Right lobe of liver (tissue), 6 donors: ENCODE data around the gene SERPINE1. TPM values are rescaled to one million over a fixed set of nuclear protein-coding genes. Genes with fewer than 3 reads are reported as not detected.
"Not testable (repeated sequence)": the region's sequence is repeated elsewhere in the genome, so short reads cannot be mapped to it uniquely, and the experiment has no call there.

Source experiments
- ATAC-seq, 4 donors: fragments of 200-7000 bp; cut with Tn5 transposase; one replicate each; pipeline ENCODE4 v1.9.1; 2020; ENCODE audit warnings: mild to moderate bottlenecking in 4 of 4, moderate library complexity in 4 of 4
- DNase-seq, 3 donors: peaks; one replicate each; pipeline ENCODE4 v3.0.0-alpha.2; 2020
- H3K27ac ChIP-seq, 3 donors: fragments of 200-600 bp; one replicate each; pipeline ENCODE4 v1.8.0; 2022
- H3K27me3 ChIP-seq, 2 donors: fragments of 200-600 bp; one replicate each; pipeline ENCODE4 v1.8.0; 2022
- H3K36me3 ChIP-seq, 4 donors: fragments of 200-600 bp; sonication (generic) in 1 of 4; one replicate each; pipeline versions ENCODE4 v1.5.1 to v1.8.0; 2017 to 2022; ENCODE audit warnings: control low read depth in 1 of 4
- H3K4me1 ChIP-seq, 4 donors: fragments of 200-600 bp; sonication (generic) in 1 of 4; one replicate each; pipeline versions ENCODE4 v1.5.1 to v1.8.0; 2017 to 2022; ENCODE audit warnings: control low read depth in 1 of 4
- H3K4me3 ChIP-seq, 3 donors: fragments of 200-600 bp; one replicate each; pipeline ENCODE4 v1.8.0; 2022
- H3K9me3 ChIP-seq, 4 donors: fragments of 200-600 bp; sonication (generic) in 1 of 4; one replicate each; pipeline versions ENCODE4 v1.5.1 to v1.8.0; 2017 to 2022; ENCODE audit warnings: control low read depth in 1 of 4
- CTCF ChIP-seq, 4 donors: fragments of 200-600 bp in 3 of 4; fragments of 450-650 bp in 1 of 4; IDR thresholded peaks; one replicate each; pipeline versions ENCODE4 v1.5.1 to v1.8.0; 2016 to 2022; ENCODE audit warnings: antibody characterized with exemption in 4 of 4, mild to moderate bottlenecking in 2 of 4
- POLR2A ChIP-seq: fragments of 450-650 bp; IDR thresholded peaks from one replicate; pipeline ENCODE4 v1.6.1; 2017; ENCODE audit warnings: antibody characterized with exemption, mild to moderate bottlenecking
- WGBS: methylation state at CpG from one replicate; pipeline ENCODE4 v1.1.6; 2018; ENCODE audit warnings: low coverage, low lambda C conversion rate; ENCODE audit not compliant: insufficient coverage; ENCODE audit errors: missing lambda C conversion rate; 5-methylcytosine and 5-hydroxymethylcytosine counted together
- intact Hi-C, 2 donors: fragments of 100-400 bp; cut with DNase I; formaldehyde crosslinking; loops; one replicate each; pipeline versions ENCODE4 v1.11.2 to v1.14.1; 2022
- total RNA-seq, 6 experiments: library from RNA; depleted of rRNA in 2 of 6; stranded (reverse); fragments of >200 nt in 2 of 6; fragmentation: NEBNext Ultra II Directional in 3 of 6; extraction: Animal tissue kit (Norgen Biotek cat#: 25700) in 3 of 6; gene quantifications; one replicate each; pipeline versions ENCODE4 v1.1.0 to v1.2.4, GENCODE V29; 2016 to 2023
- donor health status: DM: no; HTN: yes; CAD: no.
- donor health status: DM: no; HTN: no; CAD: no.
- donor health status: DM: no; HTN: no; CAD: no.
- donor health status: DM: no; HTN: yes; CAD: no.
- donor health status: DM: no; HTN: yes; CAD: no.

The SERPINE1 gene
- total RNA-seq, 6 experiments from 2014 or later: 5.4 to 497 (median 98.6) TPM

DNA sequence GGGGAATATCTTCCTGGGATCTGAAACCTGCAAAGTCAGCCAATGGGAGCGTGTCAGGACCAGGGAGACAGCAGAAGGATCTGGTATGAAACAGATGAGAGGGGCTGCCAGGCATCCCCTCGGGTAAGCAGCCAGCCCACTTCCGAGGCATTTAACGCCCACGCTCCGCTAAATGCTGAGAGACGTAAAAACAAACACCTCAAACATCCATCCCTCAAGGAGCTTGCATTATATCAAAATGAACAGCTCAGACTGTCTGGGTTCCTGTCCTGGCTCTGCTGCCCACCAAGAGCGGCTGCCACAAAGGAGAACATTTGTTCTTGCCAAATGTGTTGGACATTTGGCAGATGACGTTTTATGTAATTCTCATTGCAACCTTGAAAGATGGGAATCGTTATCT lies 7.0 kb upstream of the SERPINE1 start:
- 62% methylated on average over 4 of the region's 10 CpGs for WGBS
- intact Hi-C loops: no loop called here

DNA sequence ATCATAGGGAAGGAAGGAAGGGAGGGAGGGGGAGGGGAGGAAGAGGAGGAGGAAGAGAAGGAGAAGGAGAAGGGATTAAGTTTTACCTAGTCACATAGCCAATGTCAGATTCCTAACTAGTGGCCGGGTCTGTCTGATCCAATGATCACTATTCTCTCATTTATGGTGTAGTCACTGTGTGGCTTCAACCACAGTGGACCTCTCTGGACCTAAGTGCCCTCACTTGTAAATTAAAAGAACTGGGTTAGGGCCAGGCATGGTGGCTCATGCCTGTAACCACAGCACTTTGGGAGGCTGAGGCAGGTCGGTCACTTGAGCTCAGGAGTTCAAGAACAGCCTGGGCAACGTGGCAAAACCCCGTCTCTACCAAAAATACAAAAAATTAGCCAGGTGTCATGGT lies 6.6 kb upstream of the SERPINE1 start:
- no peak for TF ChIP-seq POLR2A
- TF ChIP-seq CTCF (IDR thresholded peaks at IDR 0.05): no peak
- H3K27ac ChIP-seq: no peak overlapping the region
- intact Hi-C loops: no loop called here
- no peak for DNase-seq
- peaks cover 0 to 35% (median 16%) of the 10 kb centered on the region in 4 donors for H3K4me1 ChIP-seq
- no peak overlapping the region for H3K4me3 ChIP-seq
- 71% methylated on average over 1 of the region's 4 CpGs for WGBS
- ATAC-seq: no peak
- H3K9me3 ChIP-seq: no peaks in the 10 kb centered on the region
- no peaks in the 10 kb centered on the region for H3K36me3 ChIP-seq
- H3K27me3 ChIP-seq: no peaks in the 10 kb centered on the region

More for the DNA sequence above, 7.0 kb upstream of the SERPINE1 start:
- DNase-seq: no peak
- Histone ChIP-seq H3K27ac (no peak overlapping the region), H3K4me3 (no peak overlapping the region), H3K36me3 (no peaks in the 10 kb centered on the region), H3K27me3 (no peaks in the 10 kb centered on the region), H3K4me1 (peaks cover 0 to 30% (median 14%) of the 10 kb centered on the region in 4 donors), H3K9me3 (no peaks in the 10 kb centered on the region)
- TF ChIP-seq POLR2A (no peak), CTCF (IDR thresholded peaks at IDR 0.05) (no peak)
- no peak for ATAC-seq

GRCh38 chr7:101121631-101121990 lies 5.3 kb upstream of the SERPINE1 start:
- intact Hi-C loops, ATAC-seq, H3K27me3 ChIP-seq, H3K36me3 ChIP-seq, DNase-seq, H3K9me3 ChIP-seq: not testable (repeated sequence)
- peak overlapping the region in 2 of 3 donors; percentile 39 to 50 for H3K4me3 ChIP-seq
- H3K4me1 ChIP-seq: peaks cover 0 to 43% (median 21%) of the 10 kb centered on the region in 4 donors
- peak overlapping the region; percentile 80 to 95 (median 84) for H3K27ac ChIP-seq
- WGBS: 28% methylated on average over 3 of the region's 9 CpGs

DNA sequence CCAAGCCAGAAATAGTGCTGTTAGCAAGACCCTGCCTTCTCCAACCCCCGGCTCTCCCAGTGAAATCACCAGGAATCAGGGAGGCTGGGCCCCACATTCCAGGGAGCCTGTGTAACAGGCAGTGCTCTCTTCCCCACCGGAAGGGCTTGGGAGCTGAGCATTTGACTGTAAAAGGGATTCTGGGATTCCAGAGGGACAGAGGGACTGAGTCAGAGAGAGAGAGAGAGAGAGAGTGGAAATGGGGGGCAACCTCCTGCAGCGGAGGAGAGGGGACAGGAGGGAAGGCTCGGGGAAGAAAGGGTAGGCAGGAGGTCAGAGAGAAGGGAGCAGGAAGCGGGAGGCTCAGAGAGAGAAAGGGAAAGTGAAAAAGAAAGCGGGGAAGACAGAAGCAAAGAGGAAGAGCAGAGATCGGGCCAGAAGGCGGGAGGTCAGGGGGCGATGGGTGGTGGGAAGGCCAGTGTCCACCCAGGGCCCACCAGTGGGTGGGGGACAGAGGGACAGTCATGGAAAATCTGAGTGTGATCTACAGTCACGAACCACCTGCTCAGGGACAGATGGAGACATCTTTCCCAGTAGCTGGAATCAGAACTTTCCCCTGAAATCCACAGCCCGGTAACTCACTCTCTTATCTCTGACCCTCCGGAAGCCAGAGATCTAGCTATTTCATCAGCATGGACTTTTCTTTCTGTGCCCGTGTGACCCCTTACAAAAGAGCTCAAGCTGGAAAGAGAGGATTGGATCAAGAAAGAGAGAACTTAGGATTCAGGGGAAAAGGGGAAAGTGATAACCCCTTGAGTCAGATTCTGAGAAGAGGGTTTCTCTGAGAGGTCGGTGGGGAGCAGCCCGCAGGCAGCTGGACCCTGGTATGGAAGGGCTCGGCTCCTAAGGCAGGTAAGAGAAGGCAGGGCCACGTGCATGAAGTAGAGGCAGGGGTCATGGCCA lies 4.6 kb upstream of the SERPINE1 start:
- no peaks in the 10 kb centered on the region for H3K36me3 ChIP-seq
- H3K9me3 ChIP-seq: no peaks in the 10 kb centered on the region
- H3K4me1 ChIP-seq: peaks cover 0 to 48% (median 22%) of the 10 kb centered on the region in 4 donors
- ATAC-seq (peak; percentile 2 to 42 (median 24)), DNase-seq (peak; percentile 59 to 62 (median 60))
- 6% methylated on average over 16 of the region's 17 CpGs for WGBS
- TF ChIP-seq CTCF (IDR thresholded peaks at IDR 0.05) (no peak), POLR2A (peak; percentile 51)
- peak overlapping the region; percentile 5 to 50 (median 39) for H3K4me3 ChIP-seq
- H3K27me3 ChIP-seq: no peaks in the 10 kb centered on the region
- H3K27ac ChIP-seq: peak overlapping the region; percentile 80 to 95 (median 84)
- intact Hi-C loops: no loop called here
